Middle frontal gyrus (tissue), 1 donor: Measurements from ENCODE around the gene PRF1.
"Not testable (repeated sequence)": the region's sequence is repeated elsewhere in the genome, so short reads cannot be mapped to it uniquely, and the experiment has no call there.

Source experiments
- DNase-seq: peaks from one replicate; pipeline ENCODE4 v3.0.0-alpha.2; 2015; ENCODE audit warnings: low spot score; ENCODE audit errors: extremely low spot score

PRF1 gene

DNA sequence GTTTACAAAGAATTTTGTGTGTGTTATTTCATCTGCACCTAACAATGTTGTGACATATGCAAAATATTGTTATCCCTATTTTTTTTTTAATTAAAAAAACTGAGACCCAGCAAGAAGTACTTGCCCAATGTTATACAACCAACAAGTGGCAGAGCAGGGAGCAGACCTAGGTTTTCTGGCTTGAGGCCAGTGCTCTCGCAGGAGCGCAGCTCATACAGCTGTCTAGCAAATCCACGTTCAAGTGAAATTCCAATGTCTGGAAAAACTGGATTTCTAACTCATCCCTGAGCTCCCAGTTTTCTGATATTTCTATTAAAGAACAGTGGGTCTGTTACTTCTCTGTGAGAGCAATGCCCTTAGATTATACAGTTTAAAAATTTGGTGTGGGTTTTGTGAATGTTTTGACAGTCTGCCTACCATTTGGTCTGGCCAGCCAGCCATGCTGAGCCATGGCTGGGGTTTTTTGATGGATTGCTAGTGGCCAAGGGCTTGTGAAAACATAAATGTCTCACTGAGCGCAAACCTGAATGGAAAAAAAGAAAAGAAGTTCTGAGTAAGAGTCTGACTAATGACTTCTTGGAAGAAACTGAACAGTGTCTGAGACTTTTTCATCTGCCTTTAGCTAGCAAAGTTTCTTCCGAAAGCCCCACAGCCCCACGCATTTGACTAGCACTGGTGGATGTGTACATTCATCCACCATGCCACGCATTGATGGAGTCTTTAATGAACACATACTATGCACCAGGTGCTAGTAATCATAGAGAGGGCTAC is 15.4 kb upstream of the PRF1 start:
- no peak for DNase-seq

DNA sequence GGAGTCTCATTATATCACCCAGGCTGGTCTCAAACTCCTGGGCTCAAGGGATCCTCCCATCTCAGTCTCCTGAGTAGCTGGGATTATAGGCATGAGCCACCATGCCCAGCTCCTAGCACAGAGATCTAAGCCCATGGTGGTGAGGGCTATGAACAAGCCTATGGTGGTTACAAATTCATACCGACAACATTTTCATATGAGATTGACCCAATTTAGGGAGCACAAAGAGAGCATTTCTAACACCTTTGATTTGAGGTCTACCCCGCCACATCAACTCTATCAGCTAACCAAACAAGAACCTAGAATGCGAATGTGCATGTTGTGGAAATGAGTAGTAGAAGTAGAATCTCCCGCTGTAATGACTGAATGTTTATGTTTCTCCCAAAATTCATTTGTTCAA is 14.2 kb upstream of the PRF1 start:
- DNase-seq, result no peak

DNA sequence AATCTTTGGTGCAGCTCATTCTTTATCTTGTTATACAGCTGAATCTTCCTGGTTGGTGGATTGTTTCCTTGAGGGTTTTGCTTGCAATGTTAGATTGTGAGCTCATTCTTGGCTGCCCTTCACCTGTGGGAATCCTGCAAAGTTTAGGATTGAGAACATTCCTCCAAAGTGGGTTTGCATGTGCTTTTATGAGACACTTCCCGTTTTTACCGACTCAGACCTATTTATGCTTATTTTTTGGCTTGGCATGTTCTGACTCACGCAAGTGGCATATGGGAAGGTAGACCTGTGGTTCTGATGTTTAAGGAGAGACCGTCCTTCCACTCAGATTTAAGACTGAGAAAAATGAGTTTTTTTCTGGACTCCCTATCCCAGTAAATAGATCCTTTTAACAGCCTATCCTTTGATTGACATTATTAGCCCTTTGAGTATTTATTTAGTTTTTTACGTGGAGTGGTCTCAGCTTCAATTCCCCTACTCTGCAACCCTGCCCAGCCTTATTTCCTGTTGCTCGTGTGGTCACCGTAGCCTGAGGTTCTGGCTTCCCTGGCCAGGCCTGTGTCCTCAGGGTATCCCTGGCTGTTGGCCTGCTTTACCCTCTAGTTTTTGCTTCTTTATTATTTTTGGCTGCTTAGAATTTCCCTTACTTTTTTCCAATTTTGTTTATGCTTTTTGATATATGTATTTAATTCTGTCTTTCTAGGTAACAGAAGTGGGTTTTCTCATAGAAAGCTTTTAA is 13.4 kb upstream of the PRF1 start:
- no peak for DNase-seq

GRCh38 chr10:70615211-70615610 is 12.7 kb upstream of the PRF1 start:
- no peak for DNase-seq

DNA sequence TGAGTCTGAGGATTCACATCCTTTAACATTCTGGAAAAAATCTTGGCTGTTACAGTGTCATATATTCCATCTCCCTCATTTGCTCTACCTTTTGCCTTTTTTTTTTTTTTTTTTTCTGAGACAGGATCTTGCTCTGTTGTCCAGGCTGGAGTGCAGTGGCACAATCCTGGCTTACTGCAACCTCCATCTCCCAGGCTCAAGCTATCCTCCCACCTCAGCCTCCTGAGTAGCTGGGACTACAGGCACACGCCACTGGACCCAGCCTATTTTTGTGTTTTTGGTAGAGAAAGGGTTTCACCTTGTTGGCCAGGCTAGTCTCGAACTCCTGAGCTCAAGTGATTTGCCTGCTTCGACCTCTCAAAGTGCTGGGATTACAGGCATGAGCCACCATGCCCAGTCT is 11.8 kb upstream of the PRF1 start:
- DNase-seq, result not testable (repeated sequence)

GRCh38 chr10:70613941-70614340 is 11.4 kb upstream of the PRF1 start:
- no peak for DNase-seq

GRCh38 chr10:70607936-70608335 is 5.4 kb upstream of the PRF1 start:
- DNase-seq, result no peak

- no peak for DNase-seq
These were observed 2.6 kb upstream of the PRF1 start for GRCh38 chr10:70605161-70605560.

- no peak for DNase-seq
These were observed 1.6 kb upstream of the PRF1 start for GRCh38 chr10:70604106-70604505.

GRCh38 chr10:70603449-70603801 is 884 bp upstream of the PRF1 start:
- no peak for DNase-seq

- DNase-seq, result no peak
These were observed 795 bp downstream of the PRF1 start for GRCh38 chr10:70601746-70602145.

DNA sequence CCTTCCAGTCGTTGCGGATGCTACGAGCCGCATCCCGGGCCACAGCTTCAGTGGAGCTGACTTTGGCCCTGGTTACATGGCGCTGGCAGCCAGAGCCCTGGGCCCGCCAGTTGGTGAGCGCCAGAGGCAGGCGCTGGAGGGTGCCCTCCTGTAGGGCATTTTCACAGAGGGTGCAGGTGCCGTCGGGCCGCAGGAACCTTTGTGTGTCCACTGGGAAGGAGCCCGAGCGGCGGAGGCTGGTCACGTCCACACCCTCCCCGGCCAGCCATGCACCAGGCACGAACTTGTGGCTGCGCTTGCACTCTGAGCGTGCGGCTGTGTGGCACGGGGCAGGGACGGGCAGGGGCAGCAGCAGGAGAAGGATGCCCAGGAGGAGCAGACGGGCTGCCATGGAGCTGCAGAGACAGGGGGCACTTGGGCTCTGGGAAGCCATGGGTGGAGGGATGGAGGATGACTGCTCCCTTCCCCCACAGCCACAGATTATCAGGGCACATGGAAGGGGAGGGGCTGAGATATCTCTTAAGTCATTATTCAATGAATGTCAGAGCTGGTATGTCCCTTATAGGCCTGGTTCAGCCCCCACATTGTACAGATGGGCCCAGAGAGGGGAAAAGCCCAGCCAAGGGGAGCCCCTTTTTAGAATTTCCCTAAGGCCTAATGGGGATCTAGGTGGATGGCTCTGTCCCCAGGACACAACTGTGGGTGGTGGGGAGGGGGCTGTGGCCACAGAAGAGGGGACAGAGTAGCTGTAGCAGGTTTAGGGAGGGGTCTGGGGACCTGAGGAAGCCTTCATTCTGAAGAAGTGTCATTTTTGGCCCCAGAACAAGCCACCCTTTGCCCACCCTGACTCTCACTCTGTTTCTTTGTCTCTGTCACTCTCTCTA is 1.8 kb downstream of the PRF1 start:
- DNase-seq, result no peak

DNA sequence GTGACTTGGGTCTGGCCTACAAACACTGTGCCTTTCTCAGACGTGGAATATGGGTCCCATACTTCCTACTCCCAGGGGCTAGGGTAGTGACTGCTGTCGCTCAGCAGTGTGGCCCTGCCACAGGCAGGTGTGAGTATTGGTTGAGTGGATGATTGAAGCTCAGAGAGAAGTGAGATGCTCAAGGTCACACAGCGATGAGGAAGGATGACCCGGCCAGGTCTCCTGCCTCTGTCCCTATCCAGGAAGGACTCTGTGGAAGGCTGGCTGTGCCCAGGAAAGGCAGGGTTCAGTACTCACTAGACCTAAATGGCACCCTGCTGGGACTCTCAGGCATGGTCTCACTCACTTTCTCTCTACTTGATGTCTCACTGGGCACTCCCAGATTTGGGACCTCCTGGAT is 2.8 kb downstream of the PRF1 start:
- DNase-seq, result no peak

GRCh38 chr10:70599319-70599718 is 3.2 kb downstream of the PRF1 start:
- DNase-seq, result no peak

DNA sequence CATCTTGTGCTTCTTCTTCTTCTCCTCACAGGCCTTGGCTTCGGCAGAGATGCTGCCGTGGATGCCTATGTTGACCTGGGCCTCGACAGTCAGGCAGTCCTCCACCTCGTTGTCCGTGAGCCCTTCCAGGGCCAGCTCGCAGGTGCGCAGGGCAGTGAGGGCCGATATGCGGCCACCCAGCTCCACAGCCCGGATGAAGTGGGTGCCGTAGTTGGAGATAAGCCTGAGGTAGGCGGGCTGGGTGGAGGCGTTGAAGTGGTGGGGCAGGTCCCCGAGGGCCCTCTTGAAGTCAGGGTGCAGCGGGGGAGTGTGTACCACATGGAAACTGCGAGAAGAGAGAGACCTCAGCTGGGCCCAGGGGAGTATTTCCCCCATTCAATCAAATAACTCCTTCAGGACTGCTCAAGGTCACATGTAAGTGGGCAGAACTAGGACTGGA is 3.7 kb downstream of the PRF1 start:
- no peak for DNase-seq

- no peak for DNase-seq
These were observed 4.4 kb downstream of the PRF1 start for GRCh38 chr10:70597856-70598815.

DNA sequence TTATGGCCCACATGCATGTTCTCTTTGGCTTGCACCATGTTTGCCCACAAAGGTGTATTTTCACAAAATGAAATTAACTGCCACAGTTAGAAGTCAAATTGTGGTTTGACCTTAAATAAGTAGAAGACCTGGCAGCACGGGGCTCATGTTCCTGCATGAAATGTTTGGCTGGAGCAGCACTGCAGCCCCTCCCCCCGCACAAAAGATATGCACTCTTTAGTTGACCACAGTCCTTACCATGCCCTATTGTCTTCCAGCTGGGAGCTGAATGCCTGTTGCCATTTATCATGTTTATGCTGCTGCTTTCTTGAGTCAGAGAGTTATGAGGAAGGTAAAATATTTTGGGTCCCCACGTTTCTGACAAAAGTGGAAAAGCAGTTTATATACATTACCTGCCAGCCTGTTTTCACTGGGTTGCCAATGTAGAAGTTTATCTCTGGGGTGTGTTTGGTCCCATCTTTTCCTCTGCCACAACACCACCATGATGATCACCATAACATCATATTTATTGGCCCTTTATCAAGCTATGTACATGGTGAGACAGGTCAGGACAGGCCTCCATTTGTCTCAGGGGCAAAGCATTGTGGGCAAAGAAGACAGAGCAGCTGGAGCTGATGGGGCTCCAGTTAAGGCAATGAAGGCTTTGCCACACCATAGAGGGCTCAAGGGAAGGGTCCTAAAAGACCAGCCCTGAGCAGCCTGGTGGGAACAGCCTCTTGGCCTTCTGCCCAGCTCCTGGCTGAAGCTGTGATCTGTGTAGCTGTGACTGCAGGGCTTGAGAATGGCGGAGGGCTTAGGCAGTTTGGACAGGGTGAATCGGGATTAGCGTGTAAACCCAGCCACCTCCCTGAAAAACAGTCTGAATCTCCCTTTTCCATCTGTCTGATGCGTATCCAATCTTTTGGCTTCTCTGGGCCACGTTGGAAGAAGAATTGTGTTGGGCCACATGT is 5.4 kb downstream of the PRF1 start:
- no peak for DNase-seq

DNA sequence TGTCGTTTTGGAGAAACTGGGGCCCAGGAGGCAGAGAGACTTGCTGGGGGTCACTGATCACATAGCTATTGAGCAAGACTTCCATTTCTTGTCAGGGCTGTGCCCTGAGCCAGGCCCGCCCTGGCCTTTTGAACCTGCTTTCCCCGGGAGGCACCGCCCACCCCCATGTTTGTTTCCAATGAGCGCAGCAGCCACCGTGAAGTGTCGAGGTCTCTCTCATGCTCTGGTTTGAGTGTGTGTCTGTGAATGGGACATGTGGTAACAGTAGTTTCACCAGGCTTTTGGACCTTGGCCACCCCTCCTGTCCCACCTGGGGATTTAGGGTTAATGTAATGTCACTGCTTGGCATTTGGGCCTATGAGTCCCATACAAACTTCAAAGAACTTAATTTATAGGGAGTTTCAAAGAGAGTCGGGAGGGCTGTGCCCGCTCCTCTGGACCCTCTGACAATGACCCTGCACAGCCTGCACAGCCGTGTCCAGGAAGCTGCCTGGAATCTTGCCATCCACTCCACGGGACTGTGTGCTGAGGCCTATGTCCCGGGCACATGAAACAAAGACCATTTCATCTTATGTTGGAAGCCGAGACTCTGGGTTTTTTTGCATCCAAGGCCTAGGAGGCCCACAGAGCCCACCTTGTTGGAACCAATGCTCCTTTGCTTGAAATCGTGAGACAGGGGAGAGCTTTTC is 6.3 kb downstream of the PRF1 start:
- DNase-seq, result no peak

DNA sequence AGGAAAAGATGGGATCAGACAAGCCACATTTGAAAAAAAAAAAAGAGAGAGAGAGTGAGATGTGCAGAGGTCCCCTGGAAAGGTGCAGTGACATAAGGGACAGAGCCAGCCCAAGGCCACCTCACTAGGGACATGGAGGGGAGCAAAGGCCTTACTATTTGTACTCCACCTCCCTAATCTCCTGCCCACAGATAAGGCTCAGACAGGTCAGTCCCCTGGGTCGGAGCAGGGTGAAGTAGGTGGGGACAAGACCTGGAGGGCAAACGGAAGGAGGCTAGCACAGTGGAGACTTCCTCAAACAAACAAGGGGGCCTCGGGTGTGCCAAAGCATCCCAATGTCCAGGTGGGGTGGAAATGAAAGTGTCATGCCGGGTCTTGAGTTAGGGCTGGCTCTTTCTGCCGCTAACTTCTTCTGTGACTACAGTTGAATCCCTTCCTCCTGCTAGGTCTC is 7.0 kb downstream of the PRF1 start:
- DNase-seq, result no peak
